ENCODE results near the gene SFRP2.

Gene SFRP2

GRCh38 chr4:153788413-153789276, at the start of gene SFRP2:
SFRP2 (minus strand) TSS chr4:153789083; CDS start chr4:153788835, 248 bp downstream.
- Histone ChIP-seq H3K9ac (ENCODE audit: insufficient read length) (no peak within 1 kb of the TSS), H3K27ac (no peak within 1 kb of the TSS), H3K9me3 (ENCODE audit: low read depth, low read length) (no peaks in the 10 kb centered on the region), H3K4me3 (peak within 1 kb of the TSS; percentile 64), H3K36me3 (ENCODE audit: insufficient read depth, low read length) (no peaks in the 10 kb centered on the region)
- DNase-seq (ENCODE audit: low read depth, low spot score): no peak
- TF ChIP-seq POLR2AphosphoS5 (IDR thresholded peaks at IDR 0.05; ENCODE audit: borderline replicate concordance, low read depth, low read length) (no peak), FOXP2 (optimal IDR thresholded peaks at IDR 0.05; ENCODE audit: control extremely low read depth, extremely low read length, insufficient read depth) (no peak), EZH2 (IDR thresholded peaks at IDR 0.05) (no peak)

DNA sequence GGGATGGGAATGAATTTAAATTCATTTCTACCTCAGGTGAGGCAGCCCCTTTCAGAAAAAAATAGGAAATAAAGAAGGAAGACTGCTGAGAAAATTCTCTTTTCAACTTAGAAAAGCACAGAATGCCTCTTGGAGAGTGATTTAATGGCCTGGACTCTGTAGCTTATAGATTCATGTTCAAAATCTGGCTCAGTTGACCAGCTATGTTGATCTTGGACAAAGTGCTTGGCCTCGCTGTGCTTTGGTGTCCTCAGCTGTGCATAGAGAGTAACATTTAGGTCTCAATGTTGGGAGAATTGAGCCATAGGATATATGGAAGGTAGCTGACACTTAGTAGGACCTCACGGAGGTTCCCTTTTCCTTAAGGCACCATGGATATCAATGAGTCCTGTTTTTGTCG, 49.7 kb upstream of the SFRP2 start:
- Histone ChIP-seq H3K9me3 (ENCODE audit: low read depth, low read length) (no peaks in the 10 kb centered on the region), H3K9ac (ENCODE audit: insufficient read length) (no peak overlapping the region), H3K27ac (no peak overlapping the region), H3K36me3 (ENCODE audit: insufficient read depth, low read length) (no peaks in the 10 kb centered on the region), H3K4me3 (no peak overlapping the region)
- TF ChIP-seq FOXP2 (optimal IDR thresholded peaks at IDR 0.05; ENCODE audit: control extremely low read depth, extremely low read length, insufficient read depth) (no peak), EZH2 (IDR thresholded peaks at IDR 0.05) (no peak), POLR2AphosphoS5 (IDR thresholded peaks at IDR 0.05; ENCODE audit: borderline replicate concordance, low read depth, low read length) (no peak)
- DNase-seq (ENCODE audit: low read depth, low spot score): no peak

DNA sequence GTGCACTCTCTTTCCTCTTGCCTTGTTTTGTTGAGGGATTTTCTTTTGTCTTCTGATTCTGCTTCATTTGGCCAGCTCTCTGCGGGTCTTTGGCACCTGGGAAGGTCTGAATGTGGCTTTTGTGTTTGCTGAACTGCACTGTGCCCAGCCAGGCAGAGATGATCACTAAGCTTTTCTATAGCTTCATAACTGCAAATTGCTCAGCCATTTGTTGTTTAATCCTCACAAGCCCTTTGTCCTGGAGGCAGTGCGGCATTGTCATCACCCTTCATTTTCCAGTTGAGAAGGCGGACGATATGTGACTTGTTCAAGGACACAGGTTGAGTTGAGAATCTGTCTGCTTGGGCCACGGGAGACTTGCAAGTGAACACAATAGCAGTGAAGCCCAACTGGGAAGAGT, 46.0 kb upstream of the SFRP2 start:
- Histone ChIP-seq H3K9ac (ENCODE audit: insufficient read length) (no peak overlapping the region), H3K9me3 (ENCODE audit: low read depth, low read length) (no peaks in the 10 kb centered on the region), H3K4me3 (no peak overlapping the region), H3K36me3 (ENCODE audit: insufficient read depth, low read length) (no peaks in the 10 kb centered on the region), H3K27ac (no peak overlapping the region)
- DNase-seq (ENCODE audit: low read depth, low spot score): no peak
- TF ChIP-seq EZH2 (IDR thresholded peaks at IDR 0.05): no peak
- no peak for TF ChIP-seq POLR2AphosphoS5 (IDR thresholded peaks at IDR 0.05; ENCODE audit: borderline replicate concordance, low read depth, low read length)
- no peak for TF ChIP-seq FOXP2 (optimal IDR thresholded peaks at IDR 0.05; ENCODE audit: control extremely low read depth, extremely low read length, insufficient read depth)

DNA sequence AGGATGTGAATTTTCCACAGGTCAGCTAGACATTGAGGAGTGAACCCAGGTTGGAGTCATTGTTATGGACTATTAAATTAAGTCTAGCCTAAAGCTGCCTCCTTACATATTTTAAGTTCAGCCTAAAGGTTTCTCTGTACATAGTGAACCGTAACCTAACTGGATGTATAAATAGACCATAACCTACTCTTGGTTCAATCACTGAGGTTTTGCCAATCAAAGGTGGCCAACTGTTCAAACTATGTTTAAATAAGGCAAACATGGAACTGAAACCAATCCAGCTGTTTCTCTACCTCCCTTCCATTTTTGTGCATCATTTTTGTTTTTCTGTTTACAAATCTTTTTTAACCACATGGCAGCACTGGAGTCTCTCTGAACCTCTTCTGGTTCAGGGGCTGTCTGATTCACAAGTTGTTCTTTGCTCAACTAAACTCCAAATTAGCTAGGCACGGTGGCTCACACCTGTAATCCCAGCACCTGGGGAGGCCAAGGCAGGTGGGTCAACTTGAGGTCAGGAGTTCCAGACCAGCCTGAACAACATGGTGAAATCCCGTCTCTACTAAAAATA, 43.9 kb upstream of the SFRP2 start:
- no peak overlapping the region for H3K9ac ChIP-seq (ENCODE audit: insufficient read length)
- DNase-seq (ENCODE audit: low read depth, low spot score): no peak
- TF ChIP-seq POLR2AphosphoS5 (IDR thresholded peaks at IDR 0.05; ENCODE audit: borderline replicate concordance, low read depth, low read length): no peak
- no peak for TF ChIP-seq EZH2 (IDR thresholded peaks at IDR 0.05)
- TF ChIP-seq FOXP2 (optimal IDR thresholded peaks at IDR 0.05; ENCODE audit: control extremely low read depth, extremely low read length, insufficient read depth): no peak
- H3K27ac ChIP-seq: no peak overlapping the region
- no peaks in the 10 kb centered on the region for H3K9me3 ChIP-seq (ENCODE audit: low read depth, low read length)
- no peak overlapping the region for H3K4me3 ChIP-seq
- no peaks in the 10 kb centered on the region for H3K36me3 ChIP-seq (ENCODE audit: insufficient read depth, low read length)

- no peak for TF ChIP-seq EZH2 (IDR thresholded peaks at IDR 0.05)
- TF ChIP-seq POLR2AphosphoS5 (IDR thresholded peaks at IDR 0.05; ENCODE audit: borderline replicate concordance, low read depth, low read length): no peak
- TF ChIP-seq FOXP2 (optimal IDR thresholded peaks at IDR 0.05; ENCODE audit: control extremely low read depth, extremely low read length, insufficient read depth): no peak
- Histone ChIP-seq H3K9me3 (ENCODE audit: low read depth, low read length) (no peaks in the 10 kb centered on the region), H3K4me3 (no peak overlapping the region), H3K9ac (ENCODE audit: insufficient read length) (no peak overlapping the region), H3K27ac (no peak overlapping the region), H3K36me3 (ENCODE audit: insufficient read depth, low read length) (no peaks in the 10 kb centered on the region)
- DNase-seq (ENCODE audit: low read depth, low spot score): no peak
Measured at GRCh38 chr4:153832054-153832453, 43.2 kb upstream of the SFRP2 start.

- no peak for TF ChIP-seq EZH2 (IDR thresholded peaks at IDR 0.05)
- no peak for TF ChIP-seq POLR2AphosphoS5 (IDR thresholded peaks at IDR 0.05; ENCODE audit: borderline replicate concordance, low read depth, low read length)
- TF ChIP-seq FOXP2 (optimal IDR thresholded peaks at IDR 0.05; ENCODE audit: control extremely low read depth, extremely low read length, insufficient read depth): no peak
- Histone ChIP-seq H3K9me3 (ENCODE audit: low read depth, low read length) (no peaks in the 10 kb centered on the region), H3K27ac (no peak overlapping the region), H3K4me3 (no peak overlapping the region), H3K36me3 (ENCODE audit: insufficient read depth, low read length) (no peaks in the 10 kb centered on the region), H3K9ac (ENCODE audit: insufficient read length) (no peak overlapping the region)
- DNase-seq (ENCODE audit: low read depth, low spot score): no peak
Measured at GRCh38 chr4:153831245-153831644, 42.4 kb upstream of the SFRP2 start.

GRCh38 chr4:153825691-153826090, 36.8 kb upstream of the SFRP2 start:
- no peak overlapping the region for H3K4me3 ChIP-seq
- no peaks in the 10 kb centered on the region for H3K9me3 ChIP-seq (ENCODE audit: low read depth, low read length)
- H3K27ac ChIP-seq: no peak overlapping the region
- H3K9ac ChIP-seq (ENCODE audit: insufficient read length): no peak overlapping the region
- no peak for DNase-seq (ENCODE audit: low read depth, low spot score)
- TF ChIP-seq EZH2 (IDR thresholded peaks at IDR 0.05) (no peak), POLR2AphosphoS5 (IDR thresholded peaks at IDR 0.05; ENCODE audit: borderline replicate concordance, low read depth, low read length) (no peak), FOXP2 (optimal IDR thresholded peaks at IDR 0.05; ENCODE audit: control extremely low read depth, extremely low read length, insufficient read depth) (no peak)
- H3K36me3 ChIP-seq (ENCODE audit: insufficient read depth, low read length): no peaks in the 10 kb centered on the region

DNA sequence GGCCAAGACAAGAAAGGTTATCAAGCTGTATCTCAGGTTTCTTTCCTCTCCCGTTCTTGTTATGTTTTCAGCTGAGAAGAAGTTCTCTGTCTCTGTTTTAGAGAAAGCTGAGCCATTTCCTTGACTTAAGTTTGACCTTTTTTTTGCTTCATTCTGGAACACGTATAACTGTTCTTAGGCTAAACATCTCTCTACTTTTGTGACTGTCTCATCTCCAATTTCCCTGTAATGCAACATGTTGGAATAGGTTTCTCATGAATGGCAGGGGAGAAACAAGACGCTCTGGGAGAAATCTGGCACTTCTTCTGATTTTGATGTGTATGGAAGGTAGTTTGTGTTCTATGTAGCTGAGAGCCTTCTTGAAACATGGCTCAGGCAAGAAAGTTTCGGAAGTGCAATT, 36.2 kb upstream of the SFRP2 start:
- no peak for DNase-seq (ENCODE audit: low read depth, low spot score)

More for the DNA sequence above, 36.2 kb upstream of the SFRP2 start:
- no peak for TF ChIP-seq FOXP2 (optimal IDR thresholded peaks at IDR 0.05; ENCODE audit: control extremely low read depth, extremely low read length, insufficient read depth)
- TF ChIP-seq POLR2AphosphoS5 (IDR thresholded peaks at IDR 0.05; ENCODE audit: borderline replicate concordance, low read depth, low read length): no peak
- TF ChIP-seq EZH2 (IDR thresholded peaks at IDR 0.05): no peak
- Histone ChIP-seq H3K9ac (ENCODE audit: insufficient read length) (no peak overlapping the region), H3K27ac (no peak overlapping the region), H3K4me3 (no peak overlapping the region), H3K36me3 (ENCODE audit: insufficient read depth, low read length) (no peaks in the 10 kb centered on the region), H3K9me3 (ENCODE audit: low read depth, low read length) (no peaks in the 10 kb centered on the region)

Data from SK-N-MC (cell line).